ENCODE measurements around the gene PCBP3. TPM values are rescaled to one million over a fixed set of nuclear protein-coding genes. Genes with fewer than 3 reads are reported as not detected.

The PCBP3 gene
- polyA plus RNA-seq, 1 donor from 2014 or later = 1.7 TPM

DNA sequence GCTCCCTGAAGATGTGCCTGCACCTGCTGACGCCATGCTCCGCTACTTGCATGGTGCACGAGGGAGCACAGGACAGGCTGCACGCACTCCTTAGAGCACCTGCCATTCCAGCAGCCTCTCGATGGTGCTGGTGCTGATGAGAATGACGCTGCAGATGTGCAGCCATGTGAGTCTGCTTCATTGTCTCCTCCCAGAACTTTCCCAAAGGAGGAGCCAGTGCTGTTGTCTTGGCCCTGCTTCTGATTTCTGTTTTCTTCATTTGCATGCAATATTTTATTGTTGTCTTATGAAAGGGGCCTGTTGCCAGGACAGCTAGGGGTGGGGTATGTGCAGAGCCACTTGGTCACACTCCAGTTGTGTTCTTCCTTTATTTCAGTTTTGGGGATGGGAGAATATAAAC, 70.1 kb downstream of the PCBP3 start:
- Histone ChIP-seq H4K20me1 (ENCODE audit: insufficient read depth) (no peaks in the 10 kb centered on the region), H3F3A (ENCODE audit: insufficient read depth, low read length, poor library complexity, severe bottlenecking) (no peaks in the 10 kb centered on the region), H3K9ac (ENCODE audit: low read length) (no peak overlapping the region), H3K27me3 (ENCODE audit: insufficient read depth, low read depth, low read length) (no peaks in the 10 kb centered on the region), H3K9me2 (ENCODE audit: insufficient read depth, low read length) (no peaks in the 10 kb centered on the region), H2AFZ (ENCODE audit: low read depth, low read length) (no peak overlapping the region), H3K27ac (ENCODE audit: low read length) (no peak overlapping the region), H3K36me3 (ENCODE audit: insufficient read depth, low read length) (no peaks in the 10 kb centered on the region), H3K79me2 (replicated peaks; ENCODE audit: insufficient read depth, low read length) (no peaks in the 10 kb centered on the region), H3K9me3 (ENCODE audit: low read length) (peaks cover 4% of the 10 kb centered on the region), H3K4me3 (ENCODE audit: low read length) (no peak overlapping the region), H3K4me2 (ENCODE audit: low read length) (no peak overlapping the region)
- TF ChIP-seq, protein P1, sequence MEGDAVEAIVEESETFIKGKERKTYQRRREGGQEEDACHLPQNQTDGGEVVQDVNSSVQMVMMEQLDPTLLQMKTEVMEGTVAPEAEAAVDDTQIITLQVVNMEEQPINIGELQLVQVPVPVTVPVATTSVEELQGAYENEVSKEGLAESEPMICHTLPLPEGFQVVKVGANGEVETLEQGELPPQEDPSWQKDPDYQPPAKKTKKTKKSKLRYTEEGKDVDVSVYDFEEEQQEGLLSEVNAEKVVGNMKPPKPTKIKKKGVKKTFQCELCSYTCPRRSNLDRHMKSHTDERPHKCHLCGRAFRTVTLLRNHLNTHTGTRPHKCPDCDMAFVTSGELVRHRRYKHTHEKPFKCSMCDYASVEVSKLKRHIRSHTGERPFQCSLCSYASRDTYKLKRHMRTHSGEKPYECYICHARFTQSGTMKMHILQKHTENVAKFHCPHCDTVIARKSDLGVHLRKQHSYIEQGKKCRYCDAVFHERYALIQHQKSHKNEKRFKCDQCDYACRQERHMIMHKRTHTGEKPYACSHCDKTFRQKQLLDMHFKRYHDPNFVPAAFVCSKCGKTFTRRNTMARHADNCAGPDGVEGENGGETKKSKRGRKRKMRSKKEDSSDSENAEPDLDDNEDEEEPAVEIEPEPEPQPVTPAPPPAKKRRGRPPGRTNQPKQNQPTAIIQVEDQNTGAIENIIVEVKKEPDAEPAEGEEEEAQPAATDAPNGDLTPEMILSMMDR (IDR thresholded peaks at IDR 0.05; ENCODE audit: poor library complexity, severe bottlenecking) = no peak
- TF ChIP-seq, protein P2, sequence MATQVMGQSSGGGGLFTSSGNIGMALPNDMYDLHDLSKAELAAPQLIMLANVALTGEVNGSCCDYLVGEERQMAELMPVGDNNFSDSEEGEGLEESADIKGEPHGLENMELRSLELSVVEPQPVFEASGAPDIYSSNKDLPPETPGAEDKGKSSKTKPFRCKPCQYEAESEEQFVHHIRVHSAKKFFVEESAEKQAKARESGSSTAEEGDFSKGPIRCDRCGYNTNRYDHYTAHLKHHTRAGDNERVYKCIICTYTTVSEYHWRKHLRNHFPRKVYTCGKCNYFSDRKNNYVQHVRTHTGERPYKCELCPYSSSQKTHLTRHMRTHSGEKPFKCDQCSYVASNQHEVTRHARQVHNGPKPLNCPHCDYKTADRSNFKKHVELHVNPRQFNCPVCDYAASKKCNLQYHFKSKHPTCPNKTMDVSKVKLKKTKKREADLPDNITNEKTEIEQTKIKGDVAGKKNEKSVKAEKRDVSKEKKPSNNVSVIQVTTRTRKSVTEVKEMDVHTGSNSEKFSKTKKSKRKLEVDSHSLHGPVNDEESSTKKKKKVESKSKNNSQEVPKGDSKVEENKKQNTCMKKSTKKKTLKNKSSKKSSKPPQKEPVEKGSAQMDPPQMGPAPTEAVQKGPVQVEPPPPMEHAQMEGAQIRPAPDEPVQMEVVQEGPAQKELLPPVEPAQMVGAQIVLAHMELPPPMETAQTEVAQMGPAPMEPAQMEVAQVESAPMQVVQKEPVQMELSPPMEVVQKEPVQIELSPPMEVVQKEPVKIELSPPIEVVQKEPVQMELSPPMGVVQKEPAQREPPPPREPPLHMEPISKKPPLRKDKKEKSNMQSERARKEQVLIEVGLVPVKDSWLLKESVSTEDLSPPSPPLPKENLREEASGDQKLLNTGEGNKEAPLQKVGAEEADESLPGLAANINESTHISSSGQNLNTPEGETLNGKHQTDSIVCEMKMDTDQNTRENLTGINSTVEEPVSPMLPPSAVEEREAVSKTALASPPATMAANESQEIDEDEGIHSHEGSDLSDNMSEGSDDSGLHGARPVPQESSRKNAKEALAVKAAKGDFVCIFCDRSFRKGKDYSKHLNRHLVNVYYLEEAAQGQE (IDR thresholded peaks at IDR 0.05; ENCODE audit: borderline replicate concordance) = no peak
- TF ChIP-seq EZH2 (IDR thresholded peaks at IDR 0.05; ENCODE audit: borderline replicate concordance, insufficient read depth, low read length, poor library complexity, severe bottlenecking) (no peak), SMC3 (conservative IDR thresholded peaks at IDR 0.05; ENCODE audit: poor library complexity) (no peak), POLR2AphosphoS5 (IDR thresholded peaks at IDR 0.05) (no peak), MXI1 (conservative IDR thresholded peaks at IDR 0.05; ENCODE audit: poor library complexity, severe bottlenecking) (no peak), RAD21 (conservative IDR thresholded peaks at IDR 0.05) (no peak), TAF1 (IDR thresholded peaks at IDR 0.05; ENCODE audit: low read depth) (no peak), EP300 (conservative IDR thresholded peaks at IDR 0.05; ENCODE audit: poor library complexity, severe bottlenecking) (no peak)

DNA sequence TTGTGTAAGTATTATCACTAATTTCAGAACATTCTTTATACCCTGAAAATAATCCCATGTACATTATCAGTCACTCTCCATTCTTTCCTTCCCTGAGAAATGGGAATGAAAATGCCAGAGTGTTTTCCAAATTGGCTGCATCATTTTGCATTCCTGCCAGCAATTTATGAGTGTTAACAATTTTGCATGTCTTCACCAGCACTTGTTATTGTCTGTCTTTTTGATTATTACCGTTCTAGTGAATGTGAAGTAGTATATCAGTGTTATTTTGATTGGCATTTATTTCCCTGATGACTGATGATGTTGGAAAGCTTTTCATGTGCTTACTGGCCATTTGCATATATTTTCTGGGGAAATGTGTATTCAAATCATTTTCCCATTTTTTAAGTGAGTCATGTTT, 71.9 kb downstream of the PCBP3 start:
- H3K36me3 ChIP-seq (ENCODE audit: insufficient read depth, low read length) = no peaks in the 10 kb centered on the region
- H4K20me1 ChIP-seq (ENCODE audit: insufficient read depth) = no peaks in the 10 kb centered on the region
- no peaks in the 10 kb centered on the region for H3F3A ChIP-seq (ENCODE audit: insufficient read depth, low read length, poor library complexity, severe bottlenecking)
- TF ChIP-seq, protein P1 (IDR thresholded peaks at IDR 0.05; ENCODE audit: poor library complexity, severe bottlenecking) = no peak
- H3K9ac ChIP-seq (ENCODE audit: low read length) = no peak overlapping the region
- no peak overlapping the region for H3K27ac ChIP-seq (ENCODE audit: low read length)
- H3K9me2 ChIP-seq (ENCODE audit: insufficient read depth, low read length) = no peaks in the 10 kb centered on the region
- no peak overlapping the region for H2AFZ ChIP-seq (ENCODE audit: low read depth, low read length)
- H3K27me3 ChIP-seq (ENCODE audit: insufficient read depth, low read depth, low read length) = no peaks in the 10 kb centered on the region
- H3K4me2 ChIP-seq (ENCODE audit: low read length) = no peak overlapping the region
- H3K9me3 ChIP-seq (ENCODE audit: low read length) = peaks cover 4% of the 10 kb centered on the region
- no peak overlapping the region for H3K4me3 ChIP-seq (ENCODE audit: low read length)
- no peaks in the 10 kb centered on the region for H3K79me2 ChIP-seq (replicated peaks; ENCODE audit: insufficient read depth, low read length)

Data from neural cell (in vitro differentiated cells).